ENCODE results near the gene IRF6. TPM values are rescaled to one million over a fixed set of nuclear protein-coding genes. Genes with fewer than 3 reads are reported as not detected.
A peak's percentile ranks its signal among the peaks of the same experiment; 100 is the strongest.

The IRF6 gene
- total and polyA plus RNA-seq, 12 donors, result 5.4 to 60.2 (median 23.4) TPM

- Histone ChIP-seq H3K9me3 (replicated peaks in 1 of 3) (no peaks in the 10 kb centered on the region), H3K36me3 (replicated peaks in 1 of 2) (peaks cover 0 to 49% of the 10 kb centered on the region in 2 donors), H3K4me1 (replicated peaks in 1 of 2) (peaks cover 9 to 21% of the 10 kb centered on the region in 2 donors), H3K27ac (no peak overlapping the region), H3K27me3 (no peaks in the 10 kb centered on the region), H3K4me3 (no peak overlapping the region)
- 86 to 93% (median 87%) methylated on average over 3 of the region's 3 CpGs for WGBS, 4 donors
- no peak for DNase-seq
- intact Hi-C loops (cut with DNase I), result no loop called here
- no peak for TF ChIP-seq POLR2A (IDR thresholded peaks at IDR 0.05)
- no peak for TF ChIP-seq CTCF (IDR thresholded peaks at IDR 0.05)
Observed at GRCh38 chr1:209830722-209831121, 24.8 kb upstream of the IRF6 start.

- intact Hi-C loops (cut with DNase I), result no loop called here
Observed at GRCh38 chr1:209829716-209830115, 23.8 kb upstream of the IRF6 start.

GRCh38 chr1:209827384-209828262 is 21.7 kb upstream of the IRF6 start, which contains the start of gene UTP25:
TSS of gene UTP25 (plus strand) at chr1:209827972. CDS start at chr1:209828064, 92 bp downstream.
- Histone ChIP-seq H3K27ac (peak within 1 kb of the TSS in 3 of 5 donors; percentile 35 to 88 (median 63)), H3K27me3 (no peaks in the 10 kb centered on the region), H3K9me3 (replicated peaks in 1 of 3) (no peaks in the 10 kb centered on the region), H3K4me1 (replicated peaks in 1 of 2) (peaks cover 5 to 16% of the 10 kb centered on the region in 2 donors), H3K4me3 (peak within 1 kb of the TSS in 3 of 4 donors; percentile 55 to 91 (median 75)), H3K36me3 (replicated peaks in 1 of 2) (peaks cover 0 to 20% of the 10 kb centered on the region in 2 donors)
- TF ChIP-seq CTCF (IDR thresholded peaks at IDR 0.05) (peak; percentile 50 to 82 (median 62)), POLR2A (IDR thresholded peaks at IDR 0.05) (peak; percentile 51 to 85)
- intact Hi-C loops (cut with DNase I), result no loop called here
- WGBS, 4 donors, result 19 to 32% (median 23%) methylated on average over 32 to 51 of the region's 51 CpGs
- DNase-seq, result peak; percentile 93 to 98 (median 96)

More at GRCh38 chr1:209829716-209830115, 23.8 kb upstream of the IRF6 start:
- Histone ChIP-seq H3K4me3 (no peak overlapping the region), H3K36me3 (replicated peaks in 1 of 2) (peaks cover 0 to 40% of the 10 kb centered on the region in 2 donors), H3K27me3 (no peaks in the 10 kb centered on the region), H3K4me1 (replicated peaks in 1 of 2) (peaks cover 5 to 13% of the 10 kb centered on the region in 2 donors), H3K9me3 (replicated peaks in 1 of 3) (no peaks in the 10 kb centered on the region), H3K27ac (no peak overlapping the region)
- TF ChIP-seq POLR2A (IDR thresholded peaks at IDR 0.05) (no peak), CTCF (IDR thresholded peaks at IDR 0.05) (no peak)
- DNase-seq, result no peak
- 89 to 91% (median 91%) methylated on average over 2 of the region's 2 CpGs for WGBS, 4 donors

- intact Hi-C loops (cut with DNase I), result no loop called here
Observed at GRCh38 chr1:209825591-209826434, 19.9 kb upstream of the IRF6 start.

More at GRCh38 chr1:209825591-209826434, 19.9 kb upstream of the IRF6 start:
- Histone ChIP-seq H3K9me3 (replicated peaks in 1 of 3) (no peaks in the 10 kb centered on the region), H3K27me3 (no peaks in the 10 kb centered on the region), H3K4me3 (no peak overlapping the region), H3K36me3 (replicated peaks in 1 of 2) (peaks cover 0 to 1% of the 10 kb centered on the region in 2 donors), H3K4me1 (replicated peaks in 1 of 2) (peaks cover 5 to 17% of the 10 kb centered on the region in 2 donors), H3K27ac (no peak overlapping the region)
- TF ChIP-seq CTCF (IDR thresholded peaks at IDR 0.05), result no peak
- no peak for TF ChIP-seq POLR2A (IDR thresholded peaks at IDR 0.05)
- DNase-seq, result no peak
- WGBS, 4 donors, result 72 to 76% (median 74%) methylated on average over 11 of the region's 11 CpGs

Data from adrenal gland (tissue), 12 donors.